GM19372 (cell line): ENCODE measurements around the gene FNDC3B.

Experiments used
- ATAC-seq: cut with Tn5 transposase; IDR thresholded peaks from one replicate; pipeline ENCODE4 v1.9.1; 2021; ENCODE audit warnings: mild to moderate bottlenecking, low read depth, moderate library complexity; ENCODE audit not compliant: unreplicated experiment

FNDC3B gene

GRCh38 chr3:172201870-172202236 lies 162.5 kb downstream of the FNDC3B start:
- no peak for ATAC-seq

GRCh38 chr3:172202797-172203196 lies 163.4 kb downstream of the FNDC3B start:
- no peak for ATAC-seq

GRCh38 chr3:172203522-172204258 lies 164.3 kb downstream of the FNDC3B start:
- no peak for ATAC-seq

- no peak for ATAC-seq
Measured at GRCh38 chr3:172204716-172205115, 165.3 kb downstream of the FNDC3B start.

- ATAC-seq: no peak
Measured at GRCh38 chr3:172208586-172209332, 169.4 kb downstream of the FNDC3B start.

DNA sequence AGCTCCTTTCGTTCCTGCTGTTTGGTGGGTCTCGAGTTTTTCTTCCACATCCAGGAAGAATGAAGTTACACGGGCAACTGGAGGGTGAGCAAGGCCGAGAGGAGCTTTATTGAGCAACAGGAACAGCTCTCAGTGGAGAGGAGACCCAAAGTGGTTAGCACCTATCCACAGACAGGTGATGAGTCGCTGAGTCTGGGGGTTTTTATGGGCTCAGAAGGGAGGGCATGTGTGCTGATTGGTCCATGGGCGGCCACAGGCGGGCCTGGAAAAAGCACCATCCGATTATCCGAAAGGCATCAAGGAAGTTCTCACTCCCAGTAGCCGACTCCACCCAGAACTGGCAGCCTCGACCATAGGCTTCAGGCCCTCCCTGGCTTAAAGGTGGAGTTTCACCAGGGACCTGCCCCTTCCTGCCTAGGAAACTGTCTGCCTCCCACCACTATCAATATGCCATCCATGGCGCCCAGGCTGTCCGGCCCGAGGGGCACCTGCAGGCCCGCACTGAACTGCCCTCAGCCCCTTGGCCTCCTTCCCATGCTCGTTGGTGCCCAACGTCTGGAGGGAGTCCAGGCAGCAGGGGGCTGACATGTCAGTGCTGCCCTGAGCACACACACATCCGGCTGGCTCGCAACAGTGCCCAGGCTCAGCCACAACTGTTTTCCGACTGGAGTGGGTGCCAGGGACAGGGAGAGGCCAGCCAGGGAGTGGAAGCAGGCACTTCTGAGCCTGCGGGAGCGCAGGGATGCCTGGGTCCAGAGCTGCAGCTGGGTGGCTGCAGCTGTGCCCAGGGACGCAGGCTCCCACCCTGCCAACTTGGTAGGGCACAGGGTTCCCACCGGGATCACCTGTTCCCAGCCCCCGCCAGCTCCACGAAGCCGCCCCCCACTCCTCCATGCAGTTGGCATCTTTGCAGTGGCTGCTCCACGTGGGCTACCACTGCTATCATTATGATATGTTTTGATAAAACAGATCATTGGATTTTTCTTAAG lies 170.2 kb downstream of the FNDC3B start:
- ATAC-seq: no peak

DNA sequence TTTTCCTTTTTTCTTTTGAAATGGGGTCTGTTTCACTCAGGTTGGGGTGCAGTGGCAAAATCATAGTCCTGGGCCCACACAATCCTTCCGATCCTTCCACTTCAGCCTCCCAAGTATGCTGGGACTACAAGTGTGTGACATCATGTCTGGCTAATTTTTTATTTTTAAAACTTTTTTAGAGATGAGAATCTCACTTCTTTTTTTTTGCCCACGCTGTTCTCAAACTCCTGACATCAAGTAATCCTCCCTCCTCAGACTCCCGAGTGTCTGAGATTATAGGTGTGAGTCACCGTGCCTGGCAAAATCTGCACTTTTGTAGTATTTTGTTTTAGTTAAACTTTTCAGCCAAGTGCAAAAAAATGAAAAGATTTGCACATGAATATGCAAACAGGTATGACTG lies 171.0 kb downstream of the FNDC3B start:
- no peak for ATAC-seq

DNA sequence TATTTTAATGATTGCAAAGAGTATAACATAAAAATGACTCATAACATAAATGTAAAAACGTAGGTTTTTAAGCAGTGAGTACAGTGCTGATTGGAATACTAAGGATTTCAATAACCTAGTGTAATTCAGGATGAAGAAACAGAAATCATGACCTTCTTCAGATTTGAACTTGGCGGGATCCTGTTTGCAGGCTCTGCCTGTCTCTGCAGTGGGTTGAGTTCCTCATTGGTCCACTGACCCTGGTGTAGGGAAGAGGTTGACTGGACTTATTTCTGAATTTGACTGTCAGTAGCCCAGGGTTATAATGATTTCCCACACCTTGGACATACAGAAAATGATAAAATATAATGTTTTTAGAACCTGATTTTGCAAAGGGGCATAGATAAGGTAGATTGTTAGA lies 171.7 kb downstream of the FNDC3B start:
- no peak for ATAC-seq

DNA sequence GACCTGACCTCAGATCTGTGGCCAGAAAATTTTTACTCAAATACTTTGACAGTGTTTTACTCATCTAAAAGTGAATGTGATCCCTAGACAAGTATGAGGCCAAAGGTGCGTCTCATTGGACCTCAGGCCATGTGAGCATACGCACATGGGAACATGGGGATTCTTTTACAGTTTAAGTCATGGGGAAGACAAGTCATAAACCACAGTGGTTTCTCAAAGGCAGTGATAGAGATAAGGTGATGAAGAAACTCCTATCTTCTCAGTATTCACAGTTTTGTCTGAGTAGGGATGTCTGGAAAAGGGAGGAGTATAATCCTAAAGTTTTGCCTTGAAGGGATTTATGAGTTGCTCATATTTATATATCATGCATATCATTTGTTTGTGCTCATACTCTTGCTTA lies 173.8 kb downstream of the FNDC3B start:
- no peak for ATAC-seq

DNA sequence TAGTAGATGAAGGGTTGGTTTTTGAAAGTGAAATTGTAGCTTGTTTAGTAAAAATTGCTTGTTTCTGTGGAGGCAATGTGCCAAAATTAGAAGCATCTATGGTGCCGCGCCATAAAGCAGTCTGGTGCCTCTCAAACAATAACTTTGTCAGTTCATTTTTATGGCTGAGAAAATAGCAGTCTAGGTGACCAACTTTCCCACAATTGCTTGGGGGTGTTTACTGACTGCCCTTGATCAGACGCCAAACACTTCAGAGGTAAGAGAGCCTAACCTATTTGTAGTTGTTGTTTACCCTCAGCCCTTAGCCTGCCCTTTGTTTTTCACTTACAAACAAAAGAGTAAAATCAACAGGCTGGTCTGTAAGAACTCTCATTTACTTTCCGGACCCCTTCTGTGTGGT lies 174.5 kb downstream of the FNDC3B start:
- no peak for ATAC-seq

GRCh38 chr3:172216267-172216666 lies 176.9 kb downstream of the FNDC3B start:
- no peak for ATAC-seq

DNA sequence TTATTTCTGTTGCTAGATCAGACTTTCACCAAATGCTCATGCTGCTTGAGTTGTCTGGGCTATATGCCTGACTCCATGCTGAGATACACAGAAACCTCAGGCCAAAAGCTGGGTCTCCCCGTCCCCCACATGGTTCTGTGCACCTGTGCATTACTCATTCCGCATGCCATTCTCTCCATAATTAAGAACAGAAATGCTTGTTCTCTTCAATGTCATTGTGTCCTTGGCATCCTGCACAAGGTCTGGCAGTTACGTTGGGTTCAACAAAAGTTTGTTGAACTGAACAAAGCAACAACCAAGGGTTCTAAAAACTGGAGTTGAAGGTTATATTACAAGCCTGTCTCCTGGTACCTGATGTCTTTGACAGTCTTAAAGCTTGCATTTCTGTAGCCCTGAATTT lies 177.5 kb downstream of the FNDC3B start:
- ATAC-seq: no peak

DNA sequence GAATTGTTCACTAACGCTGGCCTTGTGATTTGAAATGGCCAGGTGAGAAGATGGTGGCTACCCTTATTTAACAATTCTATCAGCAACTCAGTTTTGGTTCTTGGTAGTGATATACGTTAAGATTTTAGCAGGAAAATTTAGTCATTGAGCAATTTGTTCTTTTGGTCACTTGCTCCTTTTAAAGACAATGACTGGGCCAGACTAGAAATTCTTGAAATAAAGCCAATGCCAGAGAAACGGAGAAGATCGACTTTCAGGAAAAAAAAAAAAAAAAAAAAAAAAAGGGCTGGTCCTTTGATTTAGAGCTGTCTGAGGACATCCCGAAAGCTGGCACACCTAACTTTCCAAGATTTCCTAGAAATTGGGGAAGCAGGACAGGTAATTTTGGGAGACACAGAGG lies 178.5 kb downstream of the FNDC3B start:
- ATAC-seq: no peak

GRCh38 chr3:172218350-172219323 lies 179.3 kb downstream of the FNDC3B start:
- ATAC-seq: no peak

DNA sequence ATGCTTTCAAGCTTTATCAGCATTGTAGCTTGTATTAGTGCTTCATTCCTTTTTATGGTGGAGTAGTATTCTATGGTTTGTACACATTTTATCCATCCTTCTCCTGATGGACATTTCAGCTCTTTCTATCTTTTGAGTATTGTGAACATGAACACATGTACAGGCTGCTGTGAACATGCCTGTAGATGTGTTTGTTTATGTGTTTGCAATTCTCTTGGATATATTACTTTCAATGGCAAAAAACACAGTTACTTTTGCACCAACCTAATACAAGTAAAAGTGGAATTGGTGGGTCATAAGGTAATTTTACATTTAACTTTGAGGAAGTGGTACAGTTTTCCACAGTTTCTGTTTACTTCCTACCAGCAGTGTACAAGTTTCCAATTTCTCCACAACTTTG lies 180.4 kb downstream of the FNDC3B start:
- ATAC-seq: no peak

DNA sequence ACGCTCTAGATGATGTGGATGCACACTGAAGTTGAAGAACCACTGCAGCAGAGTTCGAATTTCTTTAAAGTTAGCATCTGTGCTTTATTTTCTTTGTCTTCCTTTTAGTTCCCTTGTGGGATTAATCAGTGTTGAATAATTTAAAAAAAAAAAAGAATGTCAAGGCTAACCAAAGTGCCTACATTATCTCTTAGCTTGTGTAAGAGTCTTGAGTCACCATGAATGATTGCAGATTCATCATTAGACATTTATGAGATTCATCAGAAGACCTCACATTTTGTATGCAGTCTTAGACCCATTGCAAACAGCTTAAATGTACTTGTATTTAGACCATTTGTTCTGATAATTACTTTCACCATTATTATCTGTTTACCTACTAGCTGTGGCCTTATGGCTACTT lies 182.2 kb downstream of the FNDC3B start:
- no peak for ATAC-seq

DNA sequence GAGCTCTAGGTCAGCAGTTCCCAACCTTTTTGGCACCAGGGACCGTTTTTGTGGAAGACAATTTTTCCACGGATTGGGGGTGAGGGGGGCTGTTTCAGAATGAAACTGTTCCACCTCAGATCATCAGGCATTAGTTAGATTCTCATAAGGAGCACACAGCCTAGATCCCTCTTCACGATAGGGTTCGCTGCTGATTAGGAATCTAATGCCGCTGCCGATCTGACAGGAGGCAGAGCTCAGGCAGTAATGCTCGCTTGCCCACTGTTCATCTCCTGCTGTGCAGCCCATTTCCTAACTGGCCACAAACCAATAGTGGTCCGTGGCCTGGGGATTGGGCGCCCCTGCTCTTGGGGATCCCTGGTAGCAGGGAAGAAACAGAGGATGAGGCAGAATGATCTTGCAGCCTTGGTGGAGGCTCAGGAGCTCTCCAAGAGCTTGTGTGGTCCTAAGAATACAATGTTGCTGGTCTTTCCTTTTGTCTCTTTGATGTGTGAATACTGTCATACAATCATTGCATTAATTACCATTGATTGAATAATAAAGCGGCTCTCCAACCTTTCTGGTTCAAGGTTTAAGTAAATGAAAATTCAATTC lies 183.2 kb downstream of the FNDC3B start:
- ATAC-seq: no peak

- no peak for ATAC-seq
Measured at GRCh38 chr3:172223870-172224269, 184.5 kb downstream of the FNDC3B start.

- no peak for ATAC-seq
Measured at GRCh38 chr3:172224560-172225214, 185.3 kb downstream of the FNDC3B start.
